ENCODE results near the gene KRTAP3-2. TPM values are rescaled to one million over a fixed set of nuclear protein-coding genes. Genes with fewer than 3 reads are reported as not detected.
A peak's percentile ranks its signal among the peaks of the same experiment; 100 is the strongest.

KRTAP3-2 gene
- total and polyA plus RNA-seq, 2 experiments from 2014 or later: not detected

GRCh38 chr17:41002814-41003213 is 3.1 kb upstream of the KRTAP3-2 start:
- Histone ChIP-seq H3K9me2 (ENCODE audit: insufficient read depth) (no peaks in the 10 kb centered on the region), H3K4me3 (no peak overlapping the region), H3K27me3 (replicated peaks; ENCODE audit: insufficient read depth) (no peaks in the 10 kb centered on the region), H3F3A (ENCODE audit: insufficient read depth) (no peaks in the 10 kb centered on the region), H2AFZ (0 out of 2 replicates have a peak overlapping the region, but pooled peaks have one; percentile 6), H3K79me2 (ENCODE audit: insufficient read depth) (no peaks in the 10 kb centered on the region), H3K27ac (no peak overlapping the region), H3K9me3 (ENCODE audit: low read depth) (no peaks in the 10 kb centered on the region), H4K20me1 (ENCODE audit: insufficient read depth) (no peaks in the 10 kb centered on the region), H3K36me3 (ENCODE audit: low read depth) (no peaks in the 10 kb centered on the region), H3K4me2 (ENCODE audit: unreplicated experiment) (no peak overlapping the region), H3K9ac (no peak overlapping the region), H3K4me1 (ENCODE audit: insufficient read depth) (peaks cover 9% of the 10 kb centered on the region; the same call in 1 of the 2 replicates)
- WGBS, 2 experiments (ENCODE audit: low coverage in 1 of 2, low lambda C conversion rate in 2 of 2, missing lambda C conversion rate in 2 of 2): 43 to 51% methylated on average over 5 of the region's 5 CpGs
- DNase-seq: peak; percentile 22
- TF ChIP-seq EZH2phosphoT487 (IDR thresholded peaks at IDR 0.05; ENCODE audit: insufficient read depth, low read depth) (no peak), EZH2 (IDR thresholded peaks at IDR 0.05; ENCODE audit: insufficient read depth, poor library complexity, severe bottlenecking) (no peak)
- in situ Hi-C loops (cut with MboI): no loop called here

- in situ Hi-C loops (cut with MboI): no loop called here
- TF ChIP-seq EZH2 (IDR thresholded peaks at IDR 0.05; ENCODE audit: insufficient read depth, poor library complexity, severe bottlenecking): no peak
- TF ChIP-seq EZH2phosphoT487 (IDR thresholded peaks at IDR 0.05; ENCODE audit: insufficient read depth, low read depth): no peak
These were observed 2.1 kb upstream of the KRTAP3-2 start for GRCh38 chr17:41001795-41002194.

GRCh38 chr17:40997361-40997760 is 2.3 kb downstream of the KRTAP3-2 start:
- in situ Hi-C loops (cut with MboI): no loop called here
- H2AFZ ChIP-seq: no peak overlapping the region; the same call in 1 of the 2 replicates
- 88 to 91% methylated on average over 2 of the region's 2 CpGs for WGBS, 2 experiments (ENCODE audit: low coverage in 1 of 2, low lambda C conversion rate in 2 of 2, missing lambda C conversion rate in 2 of 2)

More at GRCh38 chr17:41001795-41002194, 2.1 kb upstream of the KRTAP3-2 start:
- Histone ChIP-seq H4K20me1 (ENCODE audit: insufficient read depth) (no peaks in the 10 kb centered on the region), H3K9me3 (ENCODE audit: low read depth) (no peaks in the 10 kb centered on the region), H3K79me2 (ENCODE audit: insufficient read depth) (no peaks in the 10 kb centered on the region), H3K4me3 (no peak overlapping the region), H3K9me2 (ENCODE audit: insufficient read depth) (no peaks in the 10 kb centered on the region), H2AFZ (no peak overlapping the region), H3K4me2 (ENCODE audit: unreplicated experiment) (no peak overlapping the region), H3K4me1 (ENCODE audit: insufficient read depth) (peaks cover 9% of the 10 kb centered on the region; the same call in 1 of the 2 replicates), H3K36me3 (ENCODE audit: low read depth) (no peaks in the 10 kb centered on the region), H3K27me3 (replicated peaks; ENCODE audit: insufficient read depth) (no peaks in the 10 kb centered on the region), H3K27ac (no peak overlapping the region), H3F3A (ENCODE audit: insufficient read depth) (no peaks in the 10 kb centered on the region), H3K9ac (no peak overlapping the region)
- no peak for DNase-seq
- 83 to 89% methylated on average over 4 of the region's 4 CpGs for WGBS, 2 experiments (ENCODE audit: low coverage in 1 of 2, low lambda C conversion rate in 2 of 2, missing lambda C conversion rate in 2 of 2)

GRCh38 chr17:40996829-40997228 is 2.9 kb downstream of the KRTAP3-2 start:
- Histone ChIP-seq H4K20me1 (ENCODE audit: insufficient read depth) (no peaks in the 10 kb centered on the region), H3K36me3 (ENCODE audit: low read depth) (no peaks in the 10 kb centered on the region), H3K27me3 (replicated peaks; ENCODE audit: insufficient read depth) (no peaks in the 10 kb centered on the region), H3K4me3 (no peak overlapping the region), H3K4me1 (ENCODE audit: insufficient read depth) (no peaks in the 10 kb centered on the region), H2AFZ (no peak overlapping the region), H3F3A (ENCODE audit: insufficient read depth) (no peaks in the 10 kb centered on the region), H3K27ac (no peak overlapping the region), H3K9me2 (ENCODE audit: insufficient read depth) (no peaks in the 10 kb centered on the region), H3K79me2 (ENCODE audit: insufficient read depth) (no peaks in the 10 kb centered on the region), H3K9ac (no peak overlapping the region), H3K9me3 (ENCODE audit: low read depth) (no peaks in the 10 kb centered on the region), H3K4me2 (ENCODE audit: unreplicated experiment) (no peak overlapping the region)
- WGBS, 2 experiments (ENCODE audit: low coverage in 1 of 2, low lambda C conversion rate in 2 of 2, missing lambda C conversion rate in 2 of 2): 77 to 79% methylated on average over 4 of the region's 4 CpGs
- no peak for TF ChIP-seq EZH2phosphoT487 (IDR thresholded peaks at IDR 0.05; ENCODE audit: insufficient read depth, low read depth)
- no peak for TF ChIP-seq EZH2 (IDR thresholded peaks at IDR 0.05; ENCODE audit: insufficient read depth, poor library complexity, severe bottlenecking)
- in situ Hi-C loops (cut with MboI): no loop called here
- DNase-seq: no peak

More at GRCh38 chr17:40997361-40997760, 2.3 kb downstream of the KRTAP3-2 start:
- H3K27ac ChIP-seq: no peak overlapping the region
- H3K36me3 ChIP-seq (ENCODE audit: low read depth): no peaks in the 10 kb centered on the region
- no peaks in the 10 kb centered on the region for H3K4me1 ChIP-seq (ENCODE audit: insufficient read depth)
- no peak for DNase-seq
- H3K79me2 ChIP-seq (ENCODE audit: insufficient read depth): no peaks in the 10 kb centered on the region
- no peaks in the 10 kb centered on the region for H3K9me2 ChIP-seq (ENCODE audit: insufficient read depth)
- no peak overlapping the region for H3K4me2 ChIP-seq (ENCODE audit: unreplicated experiment)
- H3K9ac ChIP-seq: no peak overlapping the region
- H3F3A ChIP-seq (ENCODE audit: insufficient read depth): no peaks in the 10 kb centered on the region
- no peak overlapping the region for H3K4me3 ChIP-seq
- no peaks in the 10 kb centered on the region for H4K20me1 ChIP-seq (ENCODE audit: insufficient read depth)
- no peak for TF ChIP-seq EZH2 (IDR thresholded peaks at IDR 0.05; ENCODE audit: insufficient read depth, poor library complexity, severe bottlenecking)
- no peak for TF ChIP-seq EZH2phosphoT487 (IDR thresholded peaks at IDR 0.05; ENCODE audit: insufficient read depth, low read depth)
- no peaks in the 10 kb centered on the region for H3K9me3 ChIP-seq (ENCODE audit: low read depth)
- no peaks in the 10 kb centered on the region for H3K27me3 ChIP-seq (replicated peaks; ENCODE audit: insufficient read depth)

- Histone ChIP-seq H3K27ac (no peak overlapping the region), H3K9me3 (ENCODE audit: low read depth) (no peaks in the 10 kb centered on the region), H3K27me3 (replicated peaks; ENCODE audit: insufficient read depth) (no peaks in the 10 kb centered on the region), H3K4me2 (ENCODE audit: unreplicated experiment) (no peak overlapping the region), H3K4me3 (no peak overlapping the region), H3K36me3 (ENCODE audit: low read depth) (no peaks in the 10 kb centered on the region), H4K20me1 (ENCODE audit: insufficient read depth) (no peaks in the 10 kb centered on the region), H3K4me1 (ENCODE audit: insufficient read depth) (no peaks in the 10 kb centered on the region), H2AFZ (no peak overlapping the region), H3K79me2 (ENCODE audit: insufficient read depth) (no peaks in the 10 kb centered on the region), H3K9ac (no peak overlapping the region), H3K9me2 (ENCODE audit: insufficient read depth) (no peaks in the 10 kb centered on the region), H3F3A (ENCODE audit: insufficient read depth) (no peaks in the 10 kb centered on the region)
- TF ChIP-seq EZH2 (IDR thresholded peaks at IDR 0.05; ENCODE audit: insufficient read depth, poor library complexity, severe bottlenecking) (no peak), EZH2phosphoT487 (IDR thresholded peaks at IDR 0.05; ENCODE audit: insufficient read depth, low read depth) (no peak)
- in situ Hi-C loops (cut with MboI): no loop called here
- DNase-seq: no peak
- 25 to 28% methylated on average over 1 of the region's 1 CpG for WGBS, 2 experiments (ENCODE audit: low coverage in 1 of 2, low lambda C conversion rate in 2 of 2, missing lambda C conversion rate in 2 of 2)
These were observed 4.6 kb downstream of the KRTAP3-2 start for GRCh38 chr17:40995116-40995515.

Data from GM23248 (cell line).